ENCODE data around the gene PIBF1.
"Not testable (repeated sequence)": the region's sequence is repeated elsewhere in the genome, so short reads cannot be mapped to it uniquely, and the experiment has no call there.

PIBF1 gene, protein sequence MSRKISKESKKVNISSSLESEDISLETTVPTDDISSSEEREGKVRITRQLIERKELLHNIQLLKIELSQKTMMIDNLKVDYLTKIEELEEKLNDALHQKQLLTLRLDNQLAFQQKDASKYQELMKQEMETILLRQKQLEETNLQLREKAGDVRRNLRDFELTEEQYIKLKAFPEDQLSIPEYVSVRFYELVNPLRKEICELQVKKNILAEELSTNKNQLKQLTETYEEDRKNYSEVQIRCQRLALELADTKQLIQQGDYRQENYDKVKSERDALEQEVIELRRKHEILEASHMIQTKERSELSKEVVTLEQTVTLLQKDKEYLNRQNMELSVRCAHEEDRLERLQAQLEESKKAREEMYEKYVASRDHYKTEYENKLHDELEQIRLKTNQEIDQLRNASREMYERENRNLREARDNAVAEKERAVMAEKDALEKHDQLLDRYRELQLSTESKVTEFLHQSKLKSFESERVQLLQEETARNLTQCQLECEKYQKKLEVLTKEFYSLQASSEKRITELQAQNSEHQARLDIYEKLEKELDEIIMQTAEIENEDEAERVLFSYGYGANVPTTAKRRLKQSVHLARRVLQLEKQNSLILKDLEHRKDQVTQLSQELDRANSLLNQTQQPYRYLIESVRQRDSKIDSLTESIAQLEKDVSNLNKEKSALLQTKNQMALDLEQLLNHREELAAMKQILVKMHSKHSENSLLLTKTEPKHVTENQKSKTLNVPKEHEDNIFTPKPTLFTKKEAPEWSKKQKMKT

DNA sequence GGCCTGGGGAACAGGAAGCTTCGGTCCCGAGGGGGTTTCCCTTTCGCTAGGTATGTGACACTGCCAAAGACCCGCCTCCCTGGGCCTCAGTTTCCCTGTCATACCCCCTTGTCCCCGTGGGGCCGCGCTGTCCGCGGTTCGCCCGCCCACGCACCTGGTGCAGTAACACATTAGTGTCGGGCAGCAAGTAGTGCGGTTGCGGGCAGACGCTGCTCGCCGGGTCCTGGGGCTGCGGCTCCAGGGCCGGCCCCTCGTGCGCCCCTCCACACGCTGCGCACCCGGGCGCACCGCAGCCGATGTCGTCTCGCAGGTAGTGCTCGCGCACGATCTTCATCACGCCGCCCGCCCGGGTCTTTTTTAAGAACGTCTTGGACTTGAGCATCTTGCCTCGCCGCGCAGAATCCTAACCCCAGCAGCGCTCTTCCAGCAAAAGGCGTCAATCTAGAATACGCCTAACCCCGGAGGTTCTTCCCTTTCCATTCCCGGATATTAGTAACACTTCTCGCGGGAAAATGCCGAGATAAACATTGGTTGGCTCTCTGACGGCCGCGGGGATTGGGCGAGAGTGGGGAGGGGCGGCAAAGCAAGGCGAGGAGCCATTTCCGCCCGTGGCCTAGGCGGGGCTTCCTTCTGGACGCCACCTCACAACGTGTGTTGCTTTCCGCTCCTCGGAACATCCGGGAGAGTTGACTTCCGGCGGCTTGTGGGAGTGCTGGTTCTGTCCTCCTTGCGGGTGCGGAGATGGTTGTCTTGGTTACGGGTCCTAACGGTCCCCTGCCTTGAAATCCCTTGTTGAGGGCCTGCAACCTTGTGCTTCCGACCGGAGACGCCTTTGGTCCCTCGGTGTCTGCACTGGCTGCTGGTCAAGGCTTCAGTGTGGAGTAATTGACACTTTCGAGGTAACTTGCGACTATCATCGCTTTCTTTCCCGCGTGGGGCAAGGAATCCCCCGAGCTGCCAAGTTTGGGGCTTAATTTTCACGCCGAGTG, at the start of gene PIBF1, which contains the start of gene DIS3:
TSS of gene PIBF1 (plus strand) at position 683 of the 989 bp plus-strand sequence. CDS start 1,337 bp downstream, outside the sequence.
TSS of gene DIS3 (minus strand) at position 450 of the 989 bp plus-strand sequence. CDS start at position 382, 68 bp downstream.
- peak; percentile 99 for DNase-seq

DNA sequence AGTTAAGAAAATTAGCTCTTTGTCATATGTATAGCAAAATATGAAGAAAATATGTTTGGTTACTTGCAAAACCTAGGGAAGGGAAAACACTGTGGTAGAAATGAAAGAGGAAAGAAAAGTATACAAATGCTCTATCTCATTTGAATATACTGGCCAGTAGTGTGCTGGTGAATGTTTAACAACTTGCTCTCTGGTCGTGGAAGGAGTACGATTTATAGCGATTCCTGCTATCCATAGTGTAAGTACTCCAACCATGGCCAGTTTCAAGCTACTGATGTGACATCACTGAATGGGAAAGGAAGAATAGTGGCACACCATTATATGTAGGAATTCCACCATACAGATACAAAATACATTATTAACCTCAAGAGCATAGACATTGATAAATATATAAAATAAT, 44.9 kb upstream of the PIBF1 start:
- DNase-seq: no peak

DNA sequence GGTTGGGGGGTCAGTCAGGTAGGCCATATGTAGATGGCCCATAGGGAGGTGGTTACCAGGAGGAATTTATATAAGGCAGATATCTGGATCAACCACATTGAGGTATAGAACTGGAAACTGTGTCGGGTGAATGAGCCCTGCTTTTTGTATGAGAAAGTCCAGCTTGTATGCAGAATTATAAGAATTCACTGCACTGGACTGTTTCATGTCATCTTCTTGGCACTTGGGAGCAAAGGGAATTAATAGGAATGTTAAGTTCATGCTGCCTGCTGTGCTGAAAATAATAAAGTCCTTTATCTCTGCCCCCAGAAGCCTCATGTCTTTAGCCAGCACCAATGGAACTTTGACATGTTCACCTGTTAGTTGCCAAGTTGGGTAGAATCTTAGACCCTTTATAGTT, 41.9 kb upstream of the PIBF1 start:
- DNase-seq: no peak

DNA sequence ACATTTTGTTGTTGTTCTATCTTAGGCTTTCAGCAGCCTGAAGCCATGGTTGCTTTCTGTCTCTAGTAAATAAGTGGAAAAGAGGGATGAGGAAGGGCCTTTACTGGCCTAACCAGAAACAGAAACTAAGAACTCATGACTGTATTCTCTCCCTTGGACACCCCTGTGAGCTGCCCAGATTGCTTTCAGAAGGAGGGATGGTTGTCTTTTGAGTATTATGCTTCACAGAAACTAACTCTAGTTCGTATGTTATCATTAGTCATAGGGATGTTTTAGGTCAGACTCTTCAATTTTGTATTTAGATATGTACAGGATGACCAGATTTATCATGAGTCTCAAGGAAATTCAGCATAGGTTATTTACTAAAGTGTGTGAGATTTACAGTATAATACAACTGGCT, 36.7 kb upstream of the PIBF1 start:
- DNase-seq: no peak

DNA sequence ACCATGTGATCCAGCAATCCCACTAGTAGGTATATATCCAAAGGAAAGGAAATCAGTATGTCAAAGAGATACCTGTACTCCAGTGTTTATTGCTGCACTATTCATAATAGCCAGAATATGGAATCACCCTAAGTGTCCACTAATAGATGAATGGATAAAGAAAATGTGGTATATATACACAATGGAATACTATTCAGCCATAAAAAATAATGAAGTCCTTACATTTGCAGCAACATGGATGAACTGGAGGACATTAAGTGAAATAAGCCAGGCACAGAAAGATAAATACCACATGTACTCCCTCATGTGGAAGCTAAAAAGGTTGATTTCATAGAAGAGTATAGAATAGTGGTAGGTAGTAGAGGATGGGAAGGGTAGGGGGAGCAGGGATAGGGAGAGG, 30.7 kb upstream of the PIBF1 start:
- DNase-seq: no peak

DNA sequence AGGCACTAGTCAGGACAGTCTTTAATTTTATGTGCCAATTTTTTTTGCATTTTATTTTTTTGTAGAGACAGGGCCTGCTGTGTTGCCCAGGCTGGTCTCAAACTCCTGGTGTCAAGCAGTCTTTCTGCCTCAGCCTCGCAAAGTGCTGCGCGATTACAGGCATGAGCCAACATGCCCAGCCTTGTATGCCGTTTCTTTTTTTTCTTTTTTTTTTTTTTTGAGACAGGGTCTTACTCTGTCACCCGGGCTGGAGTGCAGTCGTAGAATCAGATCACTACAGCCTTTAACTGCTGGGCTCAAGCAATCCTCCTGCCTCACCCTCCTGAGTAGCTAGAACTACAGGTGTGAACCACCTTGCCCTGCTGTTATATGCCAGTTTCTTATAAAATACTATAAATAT, 27.8 kb upstream of the PIBF1 start:
- no peak for DNase-seq

DNA sequence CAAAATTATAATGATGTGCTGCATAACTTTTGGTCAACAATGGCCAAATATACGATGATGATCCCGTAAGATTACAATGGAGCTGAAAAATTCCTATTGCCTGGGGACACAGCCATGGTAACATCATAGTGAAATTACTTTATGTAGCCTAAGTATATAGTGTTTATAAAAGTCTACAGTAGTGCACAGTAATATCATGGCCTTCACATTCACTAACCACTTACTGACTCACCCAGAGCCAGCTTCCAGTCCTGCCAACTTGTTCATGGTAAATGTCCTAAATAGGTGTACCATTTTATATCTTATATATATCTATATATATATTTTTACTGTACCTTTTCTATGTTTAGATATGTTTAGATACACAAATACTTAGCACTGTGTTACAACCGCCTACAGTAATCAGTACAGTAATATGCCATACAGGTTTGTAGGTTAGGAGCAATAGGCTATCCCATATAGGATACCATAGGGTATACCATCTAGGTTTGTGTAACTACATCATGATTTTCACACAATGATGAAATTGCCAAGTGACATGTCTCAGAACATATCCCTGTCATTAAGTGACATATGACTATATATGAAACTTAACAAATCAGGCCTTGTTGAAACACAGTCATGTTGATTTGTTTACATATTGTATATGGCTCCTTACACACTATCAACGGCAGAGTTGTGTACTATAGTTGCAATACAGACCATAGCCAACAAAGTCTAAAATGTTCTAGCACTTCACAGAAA, 24.0 kb upstream of the PIBF1 start:
- no peak for DNase-seq

DNA sequence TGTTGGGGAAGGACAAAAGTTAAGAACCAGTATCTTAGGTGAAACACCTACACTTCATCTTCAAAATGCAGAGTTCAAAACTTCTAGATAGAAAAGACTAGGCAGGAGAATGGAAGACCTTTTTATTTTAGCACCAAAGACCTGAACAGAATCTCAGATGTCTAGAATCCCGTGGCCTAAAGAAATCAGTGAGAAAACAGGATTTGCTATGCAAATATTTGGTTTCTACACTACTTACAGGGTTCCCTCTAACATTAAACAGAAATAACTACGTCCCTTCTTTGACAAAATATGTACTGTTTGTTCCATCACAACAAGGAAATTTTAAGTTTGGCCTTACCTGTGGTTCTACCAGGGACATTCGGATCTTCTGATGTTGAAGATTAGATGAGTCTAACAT, 21.7 kb upstream of the PIBF1 start:
- no peak for DNase-seq

DNA sequence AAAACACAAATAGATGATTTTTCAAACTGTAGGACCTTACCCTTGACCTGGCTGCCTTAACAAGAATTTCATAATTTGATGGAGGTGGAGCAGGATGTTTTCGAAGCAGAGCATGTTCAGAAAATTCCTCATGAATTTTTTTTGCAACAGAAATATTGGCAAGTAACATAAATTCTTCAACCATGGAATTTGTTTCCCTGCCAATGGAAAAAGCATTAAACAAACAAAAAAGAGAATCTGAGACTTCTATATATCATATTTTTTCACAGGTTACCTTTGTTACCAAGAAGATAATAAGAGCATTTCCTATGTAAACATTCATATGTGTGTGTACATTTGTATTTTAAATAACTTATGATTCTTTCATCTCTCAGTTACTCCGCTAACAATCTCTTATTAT, 18.5 kb upstream of the PIBF1 start:
- no peak for DNase-seq

DNA sequence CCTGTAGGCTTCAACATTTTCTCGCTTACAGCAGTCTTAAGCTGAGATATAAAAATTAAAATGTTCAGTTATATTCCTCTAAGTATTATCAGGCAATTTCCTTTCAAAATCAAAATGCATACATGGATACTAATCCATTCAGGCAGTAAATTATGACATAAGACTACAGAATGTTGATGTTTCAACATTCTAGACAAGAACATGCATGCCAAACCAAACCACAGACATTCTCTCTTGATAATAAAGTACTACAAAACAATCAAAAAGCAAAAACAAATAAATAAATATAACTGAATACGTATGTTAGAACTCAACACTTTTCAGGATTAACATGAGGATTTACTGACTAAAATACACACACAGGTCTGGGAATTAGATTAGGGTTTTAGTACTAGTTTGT, 7.9 kb upstream of the PIBF1 start:
- no peak for DNase-seq

DNA sequence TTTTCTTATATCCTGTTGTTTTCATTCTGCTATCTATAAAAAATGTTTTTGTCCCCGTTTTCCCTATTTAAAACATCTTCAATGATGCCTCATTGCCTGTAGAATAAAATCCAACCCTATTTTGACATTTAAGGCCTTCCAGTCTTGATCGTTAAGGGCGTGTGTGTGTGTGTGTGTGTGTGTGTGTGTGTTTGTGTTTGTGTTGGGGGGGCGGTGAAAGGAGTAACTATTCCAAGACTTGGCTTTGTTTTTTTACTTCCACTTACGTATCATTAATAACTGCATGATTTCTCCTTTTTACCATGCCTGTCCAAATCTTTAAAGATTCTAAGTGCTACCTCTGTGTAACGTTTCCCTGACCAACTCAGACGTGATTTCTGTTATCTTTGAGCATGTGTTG, 784 bp downstream of the PIBF1 start:
- DNase-seq: no peak

DNA sequence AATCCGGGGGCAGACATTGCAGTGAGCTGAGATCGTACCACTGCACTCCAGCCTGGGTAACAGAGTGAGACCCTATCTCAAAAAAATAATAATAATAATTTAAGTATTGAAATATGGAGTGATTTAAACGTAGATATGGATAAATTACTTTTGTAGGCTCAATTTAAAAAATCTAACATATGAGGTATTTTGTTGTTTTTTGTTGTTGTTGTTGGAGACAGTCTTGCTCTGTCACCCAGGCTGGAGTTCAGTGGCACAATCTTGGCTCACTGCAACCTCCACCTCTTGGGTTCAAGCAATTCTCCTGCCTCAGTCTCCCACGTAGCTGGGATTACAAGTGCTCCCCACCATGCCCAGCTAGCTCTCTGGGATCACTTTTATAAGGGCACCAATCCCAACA, 2.7 kb downstream of the PIBF1 start:
- DNase-seq: not testable (repeated sequence)

DNA sequence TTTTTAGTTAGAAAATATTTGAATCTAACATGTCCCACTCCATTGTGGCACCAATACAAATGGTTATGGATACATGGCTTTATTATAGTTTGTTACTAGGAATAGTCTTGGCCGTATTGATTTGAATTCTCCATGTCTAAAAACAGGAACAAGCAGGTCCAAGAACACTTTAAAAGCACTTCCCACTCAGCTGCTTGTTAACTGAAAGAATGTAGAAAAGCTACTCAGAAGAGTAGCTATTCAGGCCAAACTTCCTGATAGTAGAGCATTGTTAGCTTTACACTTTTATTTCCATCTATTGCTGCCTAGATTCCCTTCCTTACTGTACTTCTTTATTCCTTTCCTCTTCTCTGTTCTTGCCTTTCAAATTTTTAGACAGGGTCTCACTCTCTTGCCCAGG, 6.9 kb downstream of the PIBF1 start:
- DNase-seq: no peak

DNA sequence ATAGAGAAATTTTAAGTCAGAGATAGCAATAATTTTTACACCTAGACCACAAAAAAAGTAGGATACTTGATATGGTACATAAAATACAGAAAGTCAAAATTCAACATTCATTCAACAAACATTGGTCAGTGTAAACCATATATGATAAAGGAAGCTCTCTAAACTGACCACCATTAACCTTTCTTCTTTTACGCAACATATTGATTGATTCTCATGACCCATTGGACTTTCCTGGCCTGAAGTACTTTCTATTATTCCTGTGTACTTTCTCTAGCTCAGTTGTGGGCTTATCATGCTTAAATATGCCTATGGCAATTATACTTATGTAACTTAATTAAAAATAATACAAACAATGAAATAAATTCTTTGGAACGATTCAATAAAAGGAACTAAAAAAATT, 10.7 kb downstream of the PIBF1 start:
- no peak for DNase-seq

DNA sequence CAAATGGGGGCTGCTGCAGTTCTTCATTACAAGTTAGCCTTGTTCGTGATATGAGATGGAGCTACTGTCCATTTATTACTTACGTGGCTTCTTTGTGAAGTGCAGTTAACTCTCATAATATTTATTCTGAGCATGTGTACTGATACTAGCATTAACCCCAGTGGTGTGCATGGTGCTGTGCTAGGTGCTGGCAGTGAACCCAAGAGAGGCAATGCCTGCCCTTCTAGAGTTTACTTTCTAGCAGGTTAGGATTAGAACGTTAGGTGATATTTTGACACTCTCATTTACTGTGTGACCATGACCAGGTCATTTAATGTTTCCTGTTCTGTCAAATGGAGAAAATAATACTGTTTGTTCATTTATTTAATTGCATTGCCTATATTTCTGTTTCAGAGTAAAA, 16.9 kb downstream of the PIBF1 start:
- DNase-seq: no peak

DNA sequence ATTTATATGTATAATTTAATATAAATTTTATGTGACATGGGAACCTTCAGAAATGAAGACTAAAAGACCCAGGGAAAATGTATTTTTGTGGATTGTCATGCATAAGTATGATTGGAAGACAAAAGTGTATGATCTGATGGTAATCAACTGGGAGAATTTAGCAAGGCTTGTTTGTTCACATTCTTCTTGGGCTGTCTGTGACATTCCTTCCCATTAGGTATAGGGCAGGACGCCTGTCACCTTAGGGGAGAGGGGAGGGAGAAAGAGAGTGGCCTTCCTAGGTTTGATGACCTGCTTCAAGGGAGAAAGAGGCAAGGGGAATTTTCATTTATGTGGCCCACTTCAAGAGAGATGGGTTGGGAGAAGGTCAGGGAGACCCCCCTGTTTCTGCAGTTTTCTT, 22.4 kb downstream of the PIBF1 start:
- no peak for DNase-seq

DNA sequence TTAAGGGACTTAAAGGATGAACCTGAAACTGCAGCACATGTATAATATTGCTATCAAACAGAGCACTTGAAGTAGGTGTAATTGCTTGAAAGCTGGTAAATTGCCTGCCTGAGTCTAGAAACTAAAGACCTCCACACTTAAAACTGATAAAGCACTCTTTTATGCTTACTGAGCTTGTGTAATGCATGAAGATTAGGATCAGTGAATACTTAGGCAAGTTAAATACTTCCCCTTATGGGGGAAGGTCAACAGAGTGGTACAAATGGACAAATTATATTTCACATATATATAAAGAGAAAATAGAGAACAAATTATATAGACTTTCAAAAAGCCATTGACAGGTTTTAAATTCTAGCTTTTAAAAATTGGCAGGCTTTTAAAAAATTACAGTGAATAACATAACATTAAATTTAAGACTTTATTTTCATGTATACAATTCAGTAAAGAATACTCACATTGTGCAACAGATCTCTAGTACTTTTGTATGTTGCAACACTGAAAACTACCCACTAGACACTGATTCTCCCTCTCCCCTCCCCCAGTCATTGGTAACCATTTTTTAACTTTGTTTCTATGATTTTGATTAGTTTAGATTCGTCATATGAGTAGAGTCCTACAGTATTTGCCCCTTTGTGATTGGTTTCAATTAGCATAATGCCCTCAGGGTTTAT, 23.9 kb downstream of the PIBF1 start:
- no peak for DNase-seq

DNA sequence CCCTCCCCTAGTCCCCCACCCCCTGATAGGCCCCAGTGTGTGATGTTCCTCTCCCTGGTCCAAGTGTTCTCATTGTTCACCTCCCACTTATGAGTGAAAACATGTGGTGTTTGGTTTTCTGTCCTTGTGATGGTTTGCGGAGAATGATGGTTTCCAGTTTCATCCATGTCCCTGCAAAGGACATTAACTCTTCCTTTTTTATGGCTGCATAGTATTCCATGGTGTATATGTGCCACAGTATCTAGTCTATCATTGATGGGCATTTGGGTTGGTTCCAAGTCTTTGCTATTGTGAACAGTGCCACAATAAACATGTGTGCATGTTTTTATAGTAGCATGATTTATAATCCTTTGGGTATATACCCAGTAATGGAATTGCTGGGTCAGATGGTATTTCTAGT, 24.6 kb downstream of the PIBF1 start:
- DNase-seq: not testable (repeated sequence)

DNA sequence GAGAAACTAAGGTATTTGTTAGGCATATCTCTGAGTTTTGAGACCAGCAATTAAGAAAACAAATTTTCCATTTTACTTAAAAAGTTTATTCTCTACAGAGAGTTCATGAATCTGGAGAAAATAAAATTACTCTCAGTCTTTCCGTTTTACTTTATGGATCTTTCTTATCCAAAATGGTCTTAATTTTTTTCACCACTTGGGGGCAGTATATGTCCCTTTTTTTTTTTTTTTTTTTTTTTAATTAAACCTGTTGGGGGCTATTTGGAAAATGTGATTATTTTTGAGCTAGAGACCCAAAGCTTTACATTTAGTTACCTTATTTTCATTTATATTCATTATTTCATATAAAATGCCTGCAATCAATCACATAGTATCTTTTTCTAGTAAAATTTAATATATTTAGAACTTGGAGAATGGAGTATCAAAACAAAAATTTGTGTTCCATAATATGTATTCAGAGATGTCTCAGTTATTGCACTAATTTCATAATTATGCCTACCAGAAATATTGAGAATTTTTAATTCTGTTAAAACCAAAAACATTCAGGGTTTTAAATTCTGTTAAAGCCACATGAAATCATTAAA, 27.1 kb downstream of the PIBF1 start:
- DNase-seq: no peak

DNA sequence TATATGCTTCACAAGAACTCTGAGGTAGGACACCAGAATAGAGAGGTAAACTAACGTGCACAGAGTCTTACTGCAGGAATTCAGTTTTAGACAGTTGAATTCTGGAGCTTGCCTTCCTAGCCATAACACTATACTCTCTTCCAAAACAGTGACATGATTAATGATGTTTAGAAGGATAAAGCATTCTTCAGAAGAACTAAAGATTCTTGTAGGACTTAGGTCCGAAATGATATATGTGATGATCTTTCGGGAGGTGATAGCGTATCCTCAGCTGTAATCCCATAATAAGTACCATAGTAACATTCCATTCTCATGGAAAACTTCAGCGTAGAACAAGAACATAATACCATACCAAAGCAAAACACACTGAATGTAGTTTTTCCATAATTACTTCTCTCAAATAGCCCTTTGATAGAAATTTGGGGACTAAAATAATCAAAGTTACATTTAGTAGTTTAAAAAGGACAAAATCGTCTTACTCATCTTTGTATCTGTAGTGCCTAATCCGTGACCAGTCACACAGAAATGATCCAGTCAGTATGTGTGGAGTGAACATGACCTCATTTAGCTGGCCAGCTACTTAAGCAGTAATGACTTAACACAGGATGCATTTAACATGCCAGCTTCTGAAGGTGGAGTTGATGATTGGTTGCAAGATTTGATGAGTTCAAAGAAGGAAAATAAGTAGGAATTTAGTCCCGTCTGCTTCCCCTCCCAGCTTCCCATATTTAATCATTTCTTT, 38.4 kb downstream of the PIBF1 start:
- peak; percentile 9 for DNase-seq

DNA sequence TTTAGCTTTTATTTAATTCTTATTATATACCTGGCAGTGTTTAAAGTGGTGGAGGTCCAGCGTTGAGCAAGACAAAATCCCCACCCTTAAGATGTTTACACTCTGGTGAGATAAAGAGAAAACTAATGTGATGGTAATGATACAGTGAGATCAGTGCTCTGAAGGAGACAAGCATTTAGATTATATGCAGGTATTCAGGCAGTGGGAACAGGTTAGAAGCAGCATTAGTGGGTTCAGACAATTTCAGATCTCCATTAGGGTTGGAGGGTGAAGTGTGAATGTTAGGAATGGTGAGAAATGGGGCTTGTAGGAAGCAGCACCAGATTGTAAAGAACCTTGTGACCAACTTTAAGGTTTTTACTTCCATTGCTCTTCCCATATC, 39.0 kb downstream of the PIBF1 start:
- no peak for DNase-seq

Measured in NCI-H226 (cell line).